SU-DHL-6 (cell line): ENCODE measurements around the gene EPS8L1.

Experiments
- H2AFZ ChIP-seq: fragments of 200-600 bp; sonication (generic); 2 replicates; pipeline ENCODE4 v1.6.1; 2014; ENCODE audit warnings: low read depth, mild to moderate bottlenecking, moderate library complexity, mixed read lengths, antibody characterized with exemption, low read length; ENCODE audit not compliant: severe bottlenecking
- H3F3A ChIP-seq: fragments of 200-600 bp; shearing (Covaris generic); 2 replicates; pipeline ENCODE4 v1.6.0; 2016; ENCODE audit warnings: antibody characterized with exemption, mild to moderate bottlenecking; ENCODE audit not compliant: insufficient read depth
- H3K27ac ChIP-seq: fragments of 200-600 bp; sonication (generic); 2 replicates; pipeline ENCODE4 v1.5.1; 2016; ENCODE audit warnings: low read depth, mild to moderate bottlenecking, low read length, moderate library complexity, mixed read lengths
- H3K27me3 ChIP-seq: fragments of 200-600 bp; sonication (generic), shearing (Covaris generic); 2 replicates; pipeline ENCODE4 v1.6.0; 2014; ENCODE audit warnings: mild to moderate bottlenecking, low read length
- H3K36me3 ChIP-seq: fragments of 200-600 bp; sonication (generic); 2 replicates; pipeline ENCODE4 v1.6.1; 2014; ENCODE audit warnings: mild to moderate bottlenecking, low read length, mixed read lengths
- H3K4me2 ChIP-seq: fragments of 300-600, 200-600 bp; shearing (Covaris generic), sonication (generic); 2 replicates; pipeline ENCODE4 v1.6.0; 2014; ENCODE audit warnings: low read length, low read depth, mild to moderate bottlenecking; ENCODE audit not compliant: poor library complexity, severe bottlenecking
- H3K4me3 ChIP-seq: fragments of 200-600 bp; sonication (generic); 2 replicates; pipeline ENCODE4 v1.5.1; 2014; ENCODE audit warnings: antibody characterized with exemption, low read length, mild to moderate bottlenecking, mixed read lengths; ENCODE audit not compliant: insufficient read depth, poor library complexity, severe bottlenecking
- H3K79me2 ChIP-seq: fragments of 200-600 bp; sonication (generic); 2 replicates; pipeline ENCODE4 v1.6.1; 2014; ENCODE audit warnings: mild to moderate bottlenecking, low read length, moderate library complexity; ENCODE audit not compliant: insufficient read depth
- H3K9ac ChIP-seq: fragments of 200-600 bp; sonication (generic); 2 replicates; pipeline ENCODE4 v1.7.0; 2014; ENCODE audit warnings: mild to moderate bottlenecking, low read length
- H3K9me2 ChIP-seq: fragments of 200-600 bp; sonication (generic); replicated peaks from 2 replicates; pipeline ENCODE4 v1.6.1; 2014; ENCODE audit warnings: low read length; ENCODE audit not compliant: insufficient read depth
- H3K9me3 ChIP-seq: fragments of 200-600 bp; sonication (generic); 2 replicates; pipeline ENCODE4 v1.6.1; 2014; ENCODE audit warnings: low read length, mixed read lengths; ENCODE audit not compliant: insufficient read depth
- H4K20me1 ChIP-seq: fragments of 200-600 bp; sonication (generic); 2 replicates; pipeline ENCODE4 v1.6.1; 2014; ENCODE audit warnings: low read depth, mild to moderate bottlenecking, antibody characterized with exemption, low read length, moderate library complexity, mixed read lengths
- EZH2phosphoT487 ChIP-seq: fragments of 200-600 bp; sonication (generic), shearing (Covaris generic); conservative IDR thresholded peaks from 2 replicates; pipeline ENCODE4 v1.6.1; 2018; ENCODE audit warnings: mild to moderate bottlenecking, antibody characterized with exemption, low read length, moderate library complexity, mixed read lengths
- TF ChIP-seq, protein P1 (sequence below): fragments of 200-600 bp; sonication (generic); IDR thresholded peaks from one replicate; pipeline ENCODE4 v1.5.1; 2017; ENCODE audit warnings: antibody characterized with exemption, mild to moderate bottlenecking, low read length, moderate library complexity; ENCODE audit not compliant: insufficient read depth, poor library complexity, severe bottlenecking

Gene EPS8L1

DNA sequence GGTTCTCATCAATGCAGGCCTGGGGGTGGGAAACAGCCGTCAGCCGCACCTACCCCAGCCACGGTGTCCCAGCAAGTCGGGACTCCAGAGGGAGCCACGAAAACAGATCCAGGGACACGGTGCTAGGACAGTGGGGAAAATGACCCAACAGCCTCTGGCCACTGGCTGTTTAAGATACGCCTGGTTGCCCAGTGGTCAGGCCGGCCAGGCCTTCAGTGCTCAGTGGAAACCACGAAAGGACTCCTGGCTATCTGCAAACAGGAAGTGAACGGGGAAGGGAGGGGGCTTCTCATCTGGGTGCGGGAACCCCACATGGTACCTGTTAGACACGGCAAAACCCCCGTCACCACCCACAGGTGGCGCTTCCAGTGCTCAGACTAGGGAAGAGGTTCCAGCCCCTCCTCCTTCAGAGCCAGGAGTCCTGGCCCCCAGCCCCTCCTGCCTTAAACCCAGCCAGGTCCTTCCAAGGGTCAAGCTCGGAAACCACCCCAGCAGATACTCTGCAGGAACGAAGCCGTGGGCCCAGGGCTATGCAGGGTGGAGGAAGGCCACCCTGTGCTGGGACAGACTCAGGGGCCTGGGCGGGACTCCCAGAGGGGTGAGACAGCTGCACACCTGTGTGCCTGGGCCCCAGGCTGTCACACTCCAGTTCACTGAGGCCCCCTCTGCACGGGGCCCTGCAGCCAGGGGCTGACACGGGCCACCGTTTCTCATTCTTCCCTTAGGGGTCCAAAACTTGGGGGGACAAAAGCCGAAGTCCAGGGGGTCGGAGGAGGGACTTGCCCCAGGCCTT, 37.3 kb downstream of the EPS8L1 start:
- peak overlapping the region; percentile 80 for H3K4me2 ChIP-seq
- no peaks in the 10 kb centered on the region for H3K9me2 ChIP-seq
- no peaks in the 10 kb centered on the region for H3K27me3 ChIP-seq
- TF ChIP-seq EZH2phosphoT487: no peak
- TF ChIP-seq, protein P1, sequence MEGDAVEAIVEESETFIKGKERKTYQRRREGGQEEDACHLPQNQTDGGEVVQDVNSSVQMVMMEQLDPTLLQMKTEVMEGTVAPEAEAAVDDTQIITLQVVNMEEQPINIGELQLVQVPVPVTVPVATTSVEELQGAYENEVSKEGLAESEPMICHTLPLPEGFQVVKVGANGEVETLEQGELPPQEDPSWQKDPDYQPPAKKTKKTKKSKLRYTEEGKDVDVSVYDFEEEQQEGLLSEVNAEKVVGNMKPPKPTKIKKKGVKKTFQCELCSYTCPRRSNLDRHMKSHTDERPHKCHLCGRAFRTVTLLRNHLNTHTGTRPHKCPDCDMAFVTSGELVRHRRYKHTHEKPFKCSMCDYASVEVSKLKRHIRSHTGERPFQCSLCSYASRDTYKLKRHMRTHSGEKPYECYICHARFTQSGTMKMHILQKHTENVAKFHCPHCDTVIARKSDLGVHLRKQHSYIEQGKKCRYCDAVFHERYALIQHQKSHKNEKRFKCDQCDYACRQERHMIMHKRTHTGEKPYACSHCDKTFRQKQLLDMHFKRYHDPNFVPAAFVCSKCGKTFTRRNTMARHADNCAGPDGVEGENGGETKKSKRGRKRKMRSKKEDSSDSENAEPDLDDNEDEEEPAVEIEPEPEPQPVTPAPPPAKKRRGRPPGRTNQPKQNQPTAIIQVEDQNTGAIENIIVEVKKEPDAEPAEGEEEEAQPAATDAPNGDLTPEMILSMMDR: peak; percentile 61
- peaks cover 84% of the 10 kb centered on the region for H3K79me2 ChIP-seq
- peak overlapping the region; percentile 25 for H3K4me3 ChIP-seq
- H4K20me1 ChIP-seq: no peaks in the 10 kb centered on the region; the same call in 1 of the 2 replicates
- H3F3A ChIP-seq: peaks cover 8% of the 10 kb centered on the region
- 0 out of 2 replicates have a peak, but pooled peaks cover 3% of the 10 kb centered on the region for H3K36me3 ChIP-seq
- H3K27ac ChIP-seq: peak overlapping the region; percentile 91
- H2AFZ ChIP-seq: no peak overlapping the region
- H3K9ac ChIP-seq: peak overlapping the region; percentile 94
- H3K9me3 ChIP-seq: no peaks in the 10 kb centered on the region

DNA sequence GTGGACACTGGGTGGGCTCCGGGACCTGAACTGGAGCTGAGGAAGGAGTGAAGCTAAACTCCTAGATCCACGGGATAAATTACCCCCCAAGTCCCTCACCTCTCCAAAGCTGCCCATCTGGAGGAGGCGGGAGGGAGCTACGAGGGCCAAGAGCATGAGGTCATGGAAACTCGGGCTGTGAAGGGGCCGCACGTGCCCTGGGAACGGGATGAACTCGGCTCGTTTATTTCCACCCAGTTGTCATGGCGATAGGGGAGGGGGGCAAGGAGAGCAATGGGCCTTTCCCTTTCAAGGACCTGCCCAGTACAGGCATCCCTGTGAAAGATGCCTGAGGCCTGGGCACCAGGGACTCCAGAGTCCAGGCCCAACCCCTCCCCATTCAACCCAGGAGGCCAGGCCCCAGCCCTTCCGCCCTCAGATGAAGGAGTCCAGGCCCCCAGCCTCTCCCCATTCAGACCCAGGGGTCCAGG, 37.9 kb downstream of the EPS8L1 start:
- Histone ChIP-seq H3F3A (peaks cover 8% of the 10 kb centered on the region), H3K4me3 (peak overlapping the region; percentile 25), H3K36me3 (no peaks in the 10 kb centered on the region), H3K79me2 (peaks cover 77% of the 10 kb centered on the region), H3K27ac (peak overlapping the region; percentile 91), H3K9me3 (no peaks in the 10 kb centered on the region), H3K4me2 (peak overlapping the region; percentile 80), H3K9me2 (no peaks in the 10 kb centered on the region), H4K20me1 (no peaks in the 10 kb centered on the region; the same call in 1 of the 2 replicates), H2AFZ (no peak overlapping the region), H3K27me3 (no peaks in the 10 kb centered on the region), H3K9ac (peak overlapping the region; percentile 94)
- TF ChIP-seq, protein P1: no peak
- no peak for TF ChIP-seq EZH2phosphoT487

DNA sequence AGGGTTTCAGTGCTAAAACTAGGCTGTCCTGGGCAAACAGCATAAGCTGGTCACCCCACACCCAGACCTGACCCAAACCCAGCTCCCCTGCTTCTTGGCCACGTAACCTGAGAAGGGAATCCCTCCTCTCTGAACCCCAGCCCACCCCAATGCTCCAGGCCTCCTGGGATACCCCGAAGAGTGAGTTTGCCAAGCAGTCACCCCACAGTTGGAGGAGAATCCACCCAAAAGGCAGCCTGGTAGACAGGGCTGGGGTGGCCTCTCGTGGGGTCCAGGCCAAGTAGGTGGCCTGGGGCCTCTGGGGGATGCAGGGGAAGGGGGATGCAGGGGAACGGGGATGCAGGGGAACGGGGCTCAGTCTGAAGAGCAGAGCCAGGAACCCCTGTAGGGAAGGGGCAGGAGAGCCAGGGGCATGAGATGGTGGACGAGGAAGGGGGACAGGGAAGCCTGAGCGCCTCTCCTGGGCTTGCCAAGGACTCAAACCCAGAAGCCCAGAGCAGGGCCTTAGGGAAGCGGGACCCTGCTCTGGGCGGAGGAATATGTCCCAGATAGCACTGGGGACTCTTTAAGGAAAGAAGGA, 39.0 kb downstream of the EPS8L1 start:
- H3K4me2 ChIP-seq: peak overlapping the region; percentile 80
- peaks cover 70% of the 10 kb centered on the region for H3K79me2 ChIP-seq
- H3K36me3 ChIP-seq: no peaks in the 10 kb centered on the region
- H3K9ac ChIP-seq: peak overlapping the region; percentile 94
- peak overlapping the region; percentile 91 for H3K27ac ChIP-seq
- H4K20me1 ChIP-seq: no peaks in the 10 kb centered on the region; the same call in 1 of the 2 replicates
- H3K9me2 ChIP-seq: no peaks in the 10 kb centered on the region
- peaks cover 8% of the 10 kb centered on the region for H3F3A ChIP-seq
- H3K4me3 ChIP-seq: peak overlapping the region; percentile 93
- H3K27me3 ChIP-seq: no peaks in the 10 kb centered on the region
- H3K9me3 ChIP-seq: no peaks in the 10 kb centered on the region
- TF ChIP-seq, protein P1: no peak
- no peak for TF ChIP-seq EZH2phosphoT487
- H2AFZ ChIP-seq: no peak overlapping the region
